GM21619 (cell line): ENCODE results near the gene ZDHHC8.

Experiments
- ATAC-seq: cut with Tn5 transposase; IDR thresholded peaks from one replicate; pipeline ENCODE4 v1.9.1; 2021; ENCODE audit not compliant: unreplicated experiment

Gene ZDHHC8, protein sequence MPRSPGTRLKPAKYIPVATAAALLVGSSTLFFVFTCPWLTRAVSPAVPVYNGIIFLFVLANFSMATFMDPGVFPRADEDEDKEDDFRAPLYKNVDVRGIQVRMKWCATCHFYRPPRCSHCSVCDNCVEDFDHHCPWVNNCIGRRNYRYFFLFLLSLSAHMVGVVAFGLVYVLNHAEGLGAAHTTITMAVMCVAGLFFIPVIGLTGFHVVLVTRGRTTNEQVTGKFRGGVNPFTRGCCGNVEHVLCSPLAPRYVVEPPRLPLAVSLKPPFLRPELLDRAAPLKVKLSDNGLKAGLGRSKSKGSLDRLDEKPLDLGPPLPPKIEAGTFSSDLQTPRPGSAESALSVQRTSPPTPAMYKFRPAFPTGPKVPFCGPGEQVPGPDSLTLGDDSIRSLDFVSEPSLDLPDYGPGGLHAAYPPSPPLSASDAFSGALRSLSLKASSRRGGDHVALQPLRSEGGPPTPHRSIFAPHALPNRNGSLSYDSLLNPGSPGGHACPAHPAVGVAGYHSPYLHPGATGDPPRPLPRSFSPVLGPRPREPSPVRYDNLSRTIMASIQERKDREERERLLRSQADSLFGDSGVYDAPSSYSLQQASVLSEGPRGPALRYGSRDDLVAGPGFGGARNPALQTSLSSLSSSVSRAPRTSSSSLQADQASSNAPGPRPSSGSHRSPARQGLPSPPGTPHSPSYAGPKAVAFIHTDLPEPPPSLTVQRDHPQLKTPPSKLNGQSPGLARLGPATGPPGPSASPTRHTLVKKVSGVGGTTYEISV

DNA sequence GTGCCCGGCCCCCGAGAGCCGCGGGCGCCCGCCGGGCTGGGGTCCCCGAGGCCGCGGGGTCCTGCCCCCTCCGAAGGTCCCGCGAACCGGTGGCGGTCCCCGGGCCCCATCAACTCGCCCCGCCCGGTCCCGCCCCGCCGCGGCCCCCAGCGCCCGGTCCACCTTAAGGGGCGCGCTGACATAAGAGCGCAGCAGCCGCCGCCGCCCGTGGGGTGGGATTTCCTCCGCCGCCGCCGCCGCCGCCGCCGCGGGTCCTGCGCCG is at the start of gene ZDHHC8:
Gene ZDHHC8 (plus strand): TSS at position 208 of the 262 bp plus-strand sequence. CDS start 144 bp downstream, outside the sequence.
- ATAC-seq = no peak

- no peak for ATAC-seq
Observed at GRCh38 chr22:20083157-20083890, 48.3 kb upstream of the ZDHHC8 start.

- ATAC-seq = no peak
Observed at GRCh38 chr22:20083891-20084546, 47.6 kb upstream of the ZDHHC8 start.

DNA sequence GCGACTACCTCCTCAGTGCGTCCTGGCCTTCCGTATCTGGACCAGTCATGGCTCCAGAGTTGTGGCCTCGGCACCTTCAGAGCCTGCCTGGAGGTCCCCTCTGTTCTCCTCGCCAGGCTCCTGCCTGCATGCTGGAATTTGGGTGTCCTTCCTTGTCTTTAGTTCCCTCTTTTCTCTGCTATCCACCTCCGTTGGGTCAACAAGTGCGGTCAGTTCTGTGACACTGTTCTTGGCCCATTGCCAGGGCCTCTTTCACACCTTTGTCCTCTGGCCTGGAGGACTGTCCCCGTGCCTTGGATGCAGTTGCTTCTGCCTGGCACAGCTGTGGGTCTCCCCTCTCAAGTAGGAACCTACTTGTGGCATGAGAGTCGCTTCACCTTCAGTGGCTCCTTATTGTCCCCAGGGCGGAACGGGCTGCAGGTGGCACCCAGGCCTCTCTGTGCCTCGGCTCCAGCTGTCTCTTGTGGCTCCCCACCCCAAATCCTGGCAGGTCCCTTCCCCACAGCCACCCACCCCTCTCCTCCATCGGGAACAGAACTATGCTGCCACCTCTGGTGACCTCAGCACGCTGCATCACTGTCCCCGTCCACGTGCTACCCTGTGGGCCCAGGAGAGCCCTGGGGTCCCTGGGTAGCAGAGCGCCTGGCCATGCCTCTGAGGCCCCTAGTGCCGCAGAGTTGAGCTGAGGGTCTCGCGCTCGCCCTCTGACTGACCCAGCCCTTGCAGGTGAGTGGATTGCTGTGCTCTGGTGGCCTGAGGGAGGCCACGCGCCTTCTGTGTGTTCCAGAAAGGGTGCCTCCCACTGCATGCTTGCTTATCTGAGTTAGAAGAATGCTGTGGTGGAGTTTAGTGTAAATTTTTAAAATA is 46.8 kb upstream of the ZDHHC8 start:
- no peak for ATAC-seq

GRCh38 chr22:20085651-20086050 is 46.0 kb upstream of the ZDHHC8 start:
- ATAC-seq = no peak

- no peak for ATAC-seq
Observed at GRCh38 chr22:20086101-20086599, 45.5 kb upstream of the ZDHHC8 start.

- no peak for ATAC-seq
Observed at GRCh38 chr22:20086763-20087162, 44.8 kb upstream of the ZDHHC8 start.

DNA sequence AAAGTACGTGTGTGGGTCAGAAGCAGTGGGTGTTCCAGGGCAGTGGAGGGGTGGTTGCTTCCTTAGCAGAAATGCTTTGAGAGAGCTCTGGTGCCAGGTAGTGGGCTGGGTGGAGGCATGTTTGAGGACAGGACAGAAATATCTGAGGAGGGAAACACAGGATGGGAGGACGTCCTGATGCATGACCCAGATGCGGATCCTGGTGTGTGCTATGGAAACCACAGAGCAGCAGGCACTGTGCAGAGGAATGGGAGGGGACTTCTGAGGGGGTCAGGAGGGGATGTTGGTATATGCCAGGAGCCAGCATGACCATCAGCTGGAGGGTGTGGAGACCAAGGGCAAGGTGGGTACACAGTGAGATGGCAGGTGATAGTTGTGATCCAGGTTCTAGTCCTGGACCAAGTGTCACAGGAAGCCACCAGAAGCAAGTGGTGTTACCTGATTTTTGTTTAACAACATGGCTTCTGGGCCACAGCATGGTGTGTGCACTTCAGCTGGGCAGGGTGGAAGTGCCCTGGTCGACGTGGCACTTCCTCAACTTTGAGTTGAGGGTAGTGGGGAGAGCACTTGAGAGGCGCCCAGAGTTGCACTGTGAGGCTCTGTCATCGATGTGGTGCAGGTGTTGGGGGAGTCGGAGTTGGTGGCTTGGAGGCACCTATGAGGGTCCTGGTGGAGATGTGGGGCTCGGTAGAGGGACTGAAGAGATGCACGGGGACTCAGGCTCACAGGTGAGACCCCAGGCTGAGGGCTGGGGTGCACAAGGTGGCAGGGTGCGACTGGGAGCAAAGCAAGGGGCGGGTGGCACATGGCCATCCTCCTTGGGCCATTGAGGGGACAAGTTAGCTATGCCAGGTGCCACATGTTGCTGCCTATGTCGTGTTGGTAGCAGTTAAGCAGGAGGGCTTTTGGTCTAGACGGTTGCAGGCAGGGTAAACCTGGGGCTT is 44.0 kb upstream of the ZDHHC8 start:
- ATAC-seq = no peak

DNA sequence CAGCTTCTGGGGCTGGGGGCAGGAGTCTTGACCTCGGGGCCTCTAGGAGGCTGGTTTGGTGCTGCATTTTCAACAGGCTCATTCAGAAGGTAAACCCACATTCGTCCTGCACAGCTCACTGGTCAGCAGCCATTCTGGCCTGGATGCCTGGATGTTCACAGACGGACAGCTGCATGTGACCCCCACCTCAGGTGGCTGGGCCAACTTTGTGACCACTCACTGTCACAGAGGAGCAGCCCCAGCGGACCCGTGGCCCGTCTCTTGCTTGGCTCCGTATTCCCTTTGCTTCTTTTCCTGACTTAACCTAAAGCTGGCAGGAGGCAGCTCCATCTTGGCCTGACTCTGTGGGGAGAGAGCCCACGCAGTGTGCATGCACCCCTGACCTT is 43.3 kb upstream of the ZDHHC8 start:
- ATAC-seq = no peak

- no peak for ATAC-seq
Observed at GRCh38 chr22:20089226-20089976, 42.2 kb upstream of the ZDHHC8 start.

DNA sequence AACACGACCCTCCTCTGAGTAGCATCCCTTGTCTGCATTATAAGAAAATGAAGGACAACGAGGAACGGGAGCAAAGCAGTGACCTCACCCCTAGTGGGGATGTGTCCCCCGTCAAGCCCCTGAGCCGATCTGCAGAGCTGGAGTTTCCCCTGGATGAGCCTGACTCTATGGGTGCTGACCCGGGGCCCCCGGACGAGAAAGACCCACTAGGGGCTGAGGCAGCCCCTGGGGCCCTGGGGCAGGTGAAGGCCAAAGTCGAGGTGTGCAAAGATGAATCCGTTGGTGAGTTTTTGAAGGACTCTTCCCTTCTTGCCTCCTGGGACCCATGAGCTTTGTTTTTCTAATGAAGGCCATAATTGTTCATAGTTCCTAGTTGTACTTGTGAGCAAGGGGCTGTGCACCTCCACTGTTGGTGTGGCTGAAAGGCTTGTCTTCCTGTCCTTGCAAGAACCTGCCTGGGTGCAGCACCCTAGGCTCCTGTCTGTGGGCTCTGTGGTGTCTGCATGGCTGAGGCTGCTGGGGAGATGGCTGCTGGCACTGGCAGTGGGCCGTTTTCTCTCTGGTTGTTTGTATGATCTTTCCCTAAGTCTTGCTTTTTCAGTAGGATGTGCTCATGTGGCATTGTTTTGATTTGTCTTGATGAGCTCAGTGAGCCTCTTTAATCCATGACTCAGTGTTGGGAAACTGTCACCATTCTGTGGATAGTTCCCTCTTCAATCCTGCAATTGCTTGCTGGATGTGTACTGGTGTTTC is 41.5 kb upstream of the ZDHHC8 start:
- no peak for ATAC-seq

DNA sequence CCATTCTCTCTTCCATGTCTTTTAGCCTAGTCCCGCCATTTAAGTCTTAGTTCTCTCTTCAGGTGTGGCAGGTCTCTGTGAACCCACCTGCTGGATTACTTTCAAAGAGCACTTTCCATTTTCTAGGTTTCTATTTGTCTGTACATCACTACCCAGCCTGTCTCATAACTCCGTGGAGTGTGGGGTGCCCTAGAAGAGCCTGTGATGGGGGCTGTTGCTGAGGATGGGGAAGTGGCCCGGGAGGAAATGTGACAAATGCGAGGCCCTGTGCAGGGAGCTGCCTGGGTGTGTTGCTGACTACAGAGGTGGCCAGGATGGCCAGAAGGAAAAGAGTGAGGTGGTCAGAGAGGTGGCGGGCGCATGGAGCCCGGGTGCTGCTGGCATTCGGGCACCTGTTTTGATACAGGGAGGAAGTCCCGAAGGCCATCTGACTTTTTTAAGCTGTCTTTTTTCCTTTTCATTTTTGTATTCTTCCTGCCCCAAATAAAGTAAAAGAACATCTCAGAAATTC is 40.8 kb upstream of the ZDHHC8 start:
- no peak for ATAC-seq

- ATAC-seq = no peak
Observed at GRCh38 chr22:20091690-20092476, 39.7 kb upstream of the ZDHHC8 start.

- ATAC-seq = no peak
Observed at GRCh38 chr22:20092477-20092854, 39.1 kb upstream of the ZDHHC8 start.

- no peak for ATAC-seq
Observed at GRCh38 chr22:20093418-20094196, 38.0 kb upstream of the ZDHHC8 start.
